Measurements from ENCODE around the gene ILF3. TPM values are rescaled to one million over a fixed set of nuclear protein-coding genes. Genes with fewer than 3 reads are reported as not detected.

ILF3 gene
- total RNA-seq, 3 donors from 2014 or later (not counting 1 experiment from before 2014, with no cell fraction given) = 329 to 365 (median 332) TPM

DNA sequence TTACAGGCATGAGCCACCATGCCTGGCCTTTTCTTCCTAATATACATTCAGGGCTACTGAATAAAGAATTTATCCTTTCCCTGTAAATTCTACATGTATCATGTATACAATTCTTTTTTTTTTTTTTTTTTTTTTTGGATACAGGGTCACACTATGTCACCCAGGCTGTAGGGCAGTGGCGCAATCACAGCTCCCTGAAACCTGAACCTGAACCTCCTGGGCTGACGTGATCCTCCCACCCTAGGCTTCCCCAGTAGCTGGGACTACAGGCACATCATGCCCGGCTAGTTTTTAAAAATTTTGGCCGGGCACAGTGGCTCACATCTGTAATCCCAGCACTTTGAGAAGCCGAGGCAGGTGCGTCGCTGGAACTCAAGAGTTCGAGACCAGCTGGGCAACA, 35.3 kb upstream of the ILF3 start:
- H3K4me1 Mint-ChIP-seq = peaks cover 51% of the 10 kb centered on the region in 2 donors
- ATAC-seq (no peak), DNase-seq (no peak)
- no peaks in the 10 kb centered on the region for H3K9me3 ChIP-seq (ENCODE audit: control insufficient read depth, insufficient read depth, low read length)
- peak overlapping the region; percentile 90 to 91 for H3K27ac Mint-ChIP-seq
- intact Hi-C loops (cut with micrococcal nuclease) = no loop called here
- no peaks in the 10 kb centered on the region for H3K36me3 Mint-ChIP-seq
- H3K4me3 ChIP-seq (ENCODE audit: low read length) = no peak overlapping the region
- no peaks in the 10 kb centered on the region for H3K27me3 ChIP-seq (ENCODE audit: control insufficient read depth, insufficient read depth, low read length)
- no peaks in the 10 kb centered on the region for H3K9me3 Mint-ChIP-seq
- no peak overlapping the region for H3K4me3 Mint-ChIP-seq
- no peak overlapping the region for H3K27ac ChIP-seq (ENCODE audit: low read length)
- no peaks in the 10 kb centered on the region for H3K27me3 Mint-ChIP-seq (ENCODE audit: low read depth in 2 of 2)
- peaks cover 11% of the 10 kb centered on the region for H3K36me3 ChIP-seq (ENCODE audit: control insufficient read depth, insufficient read depth, low read length)
- TF ChIP-seq CTCF (IDR thresholded peaks at IDR 0.05) = no peak
- WGBS (ENCODE audit: insufficient coverage) = 95% methylated on average over 8 of the region's 8 CpGs
- peaks cover 61% of the 10 kb centered on the region for H3K4me1 ChIP-seq (ENCODE audit: control insufficient read depth, insufficient read depth, low read length)

GRCh38 chr19:10620786-10621185, 33.4 kb upstream of the ILF3 start:
- H3K36me3 ChIP-seq (ENCODE audit: control insufficient read depth, insufficient read depth, low read length) = peaks cover 7% of the 10 kb centered on the region
- H3K9me3 Mint-ChIP-seq = no peaks in the 10 kb centered on the region
- 98% methylated on average over 4 of the region's 4 CpGs for WGBS (ENCODE audit: insufficient coverage)

GRCh38 chr19:10621966-10622365, 32.2 kb upstream of the ILF3 start:
- no peak overlapping the region for H3K4me3 ChIP-seq (ENCODE audit: low read length)
- H3K9me3 ChIP-seq (ENCODE audit: control insufficient read depth, insufficient read depth, low read length) = no peaks in the 10 kb centered on the region
- H3K27me3 ChIP-seq (ENCODE audit: control insufficient read depth, insufficient read depth, low read length) = no peaks in the 10 kb centered on the region
- DNase-seq (no peak), ATAC-seq (no peak)
- intact Hi-C loops (cut with micrococcal nuclease) = no loop called here
- peaks cover 7% of the 10 kb centered on the region for H3K36me3 ChIP-seq (ENCODE audit: control insufficient read depth, insufficient read depth, low read length)
- H3K4me1 ChIP-seq (ENCODE audit: control insufficient read depth, insufficient read depth, low read length) = peaks cover 52% of the 10 kb centered on the region
- no peak for TF ChIP-seq CTCF (IDR thresholded peaks at IDR 0.05)
- Mint-ChIP-seq H3K4me3 (peak overlapping the region; percentile 21), H3K4me1 (peaks cover 48 to 54% of the 10 kb centered on the region in 2 donors), H3K27me3 (ENCODE audit: low read depth in 2 of 2) (no peaks in the 10 kb centered on the region), H3K9me3 (no peaks in the 10 kb centered on the region), H3K36me3 (no peaks in the 10 kb centered on the region), H3K27ac (peak overlapping the region; percentile 86 to 89)
- WGBS (ENCODE audit: insufficient coverage) = 95% methylated on average over 8 of the region's 8 CpGs
- no peak overlapping the region for H3K27ac ChIP-seq (ENCODE audit: low read length)

More at GRCh38 chr19:10620786-10621185, 33.4 kb upstream of the ILF3 start:
- no peak for TF ChIP-seq CTCF (IDR thresholded peaks at IDR 0.05)
- Mint-ChIP-seq H3K27me3 (ENCODE audit: low read depth in 2 of 2) (no peaks in the 10 kb centered on the region), H3K4me3 (no peak overlapping the region), H3K36me3 (no peaks in the 10 kb centered on the region), H3K4me1 (peaks cover 50 to 53% of the 10 kb centered on the region in 2 donors), H3K27ac (peak overlapping the region; percentile 66 to 86)
- DNase-seq = no peak
- H3K9me3 ChIP-seq (ENCODE audit: control insufficient read depth, insufficient read depth, low read length) = no peaks in the 10 kb centered on the region
- H3K27me3 ChIP-seq (ENCODE audit: control insufficient read depth, insufficient read depth, low read length) = no peaks in the 10 kb centered on the region
- no peak overlapping the region for H3K4me3 ChIP-seq (ENCODE audit: low read length)
- intact Hi-C loops (cut with micrococcal nuclease) = no loop called here
- H3K4me1 ChIP-seq (ENCODE audit: control insufficient read depth, insufficient read depth, low read length) = peaks cover 61% of the 10 kb centered on the region
- H3K27ac ChIP-seq (ENCODE audit: low read length) = no peak overlapping the region
- ATAC-seq = no peak

DNA sequence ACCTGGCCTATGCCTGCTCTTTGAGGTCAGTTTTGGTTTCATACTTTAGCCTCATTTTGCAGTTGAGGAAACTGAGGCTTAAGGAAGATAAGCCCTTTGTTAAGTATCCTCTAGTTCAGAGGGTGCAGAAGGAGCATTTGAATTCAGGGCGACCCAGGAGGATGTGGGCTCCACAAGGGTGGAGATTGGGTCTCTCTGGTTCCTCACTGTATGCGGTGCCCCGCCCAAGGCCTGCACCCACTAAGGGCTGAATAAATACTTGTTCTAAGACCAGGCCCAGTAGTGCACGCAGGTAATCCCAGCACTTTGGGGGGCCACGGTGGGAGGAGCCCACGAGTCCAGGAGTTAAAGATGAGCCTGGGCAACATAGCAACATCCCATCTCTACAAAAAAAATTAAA, 29.6 kb upstream of the ILF3 start:
- Mint-ChIP-seq H3K36me3 (no peaks in the 10 kb centered on the region), H3K27me3 (ENCODE audit: low read depth in 2 of 2) (no peaks in the 10 kb centered on the region), H3K4me3 (peak overlapping the region; percentile 83), H3K9me3 (no peaks in the 10 kb centered on the region), H3K27ac (peak overlapping the region; percentile 80 to 89), H3K4me1 (peaks cover 42 to 47% of the 10 kb centered on the region in 2 donors)
- peak; percentile 77 to 86 (median 80) for ATAC-seq
- peak in 1 of 2 donors; percentile 40 for DNase-seq
- Histone ChIP-seq H3K27ac (ENCODE audit: low read length) (peak overlapping the region; percentile 49), H3K36me3 (ENCODE audit: control insufficient read depth, insufficient read depth, low read length) (peaks cover 28% of the 10 kb centered on the region), H3K9me3 (ENCODE audit: control insufficient read depth, insufficient read depth, low read length) (no peaks in the 10 kb centered on the region), H3K27me3 (ENCODE audit: control insufficient read depth, insufficient read depth, low read length) (no peaks in the 10 kb centered on the region), H3K4me3 (ENCODE audit: low read length) (no peak overlapping the region), H3K4me1 (ENCODE audit: control insufficient read depth, insufficient read depth, low read length) (peaks cover 45% of the 10 kb centered on the region)
- TF ChIP-seq CTCF (IDR thresholded peaks at IDR 0.05) = no peak
- 48% methylated on average over 6 of the region's 6 CpGs for WGBS (ENCODE audit: insufficient coverage)
- intact Hi-C loops (cut with micrococcal nuclease) = no loop called here

All from natural killer cell (primary cell).